GM10847 (cell line): ENCODE results near the gene ALKBH5.

Source experiments
- POLR2A ChIP-seq: IDR thresholded peaks from 2 replicates; pipeline ENCODE4 v1.6.1; 2011; ENCODE audit not compliant: insufficient read length; ENCODE audit errors: extremely low read depth

Gene ALKBH5

GRCh38 chr17:18190628-18191235 lies 7.1 kb downstream of the ALKBH5 start:
- no peak for TF ChIP-seq POLR2A

GRCh38 chr17:18191236-18191667 lies 7.6 kb downstream of the ALKBH5 start:
- TF ChIP-seq POLR2A: no peak

GRCh38 chr17:18191967-18192366 lies 8.3 kb downstream of the ALKBH5 start:
- no peak for TF ChIP-seq POLR2A

GRCh38 chr17:18194394-18194793 lies 10.8 kb downstream of the ALKBH5 start:
- TF ChIP-seq POLR2A: no peak

- no peak for TF ChIP-seq POLR2A
Observed at GRCh38 chr17:18194804-18195203, 11.2 kb downstream of the ALKBH5 start.

- no peak for TF ChIP-seq POLR2A
Observed at GRCh38 chr17:18195246-18195645, 11.6 kb downstream of the ALKBH5 start.

- no peak for TF ChIP-seq POLR2A
Observed at GRCh38 chr17:18197535-18198194, 14.0 kb downstream of the ALKBH5 start.

- TF ChIP-seq POLR2A: no peak
Observed at GRCh38 chr17:18198530-18198929, 14.9 kb downstream of the ALKBH5 start.

- no peak for TF ChIP-seq POLR2A
Observed at GRCh38 chr17:18201108-18201507, 17.5 kb downstream of the ALKBH5 start.

- TF ChIP-seq POLR2A: no peak
Observed at GRCh38 chr17:18203308-18203707, 19.7 kb downstream of the ALKBH5 start.

GRCh38 chr17:18205861-18206260 lies 22.2 kb downstream of the ALKBH5 start:
- TF ChIP-seq POLR2A: no peak

GRCh38 chr17:18206962-18207361 lies 23.3 kb downstream of the ALKBH5 start:
- no peak for TF ChIP-seq POLR2A

- no peak for TF ChIP-seq POLR2A
Observed at GRCh38 chr17:18208092-18208491, 24.5 kb downstream of the ALKBH5 start.

GRCh38 chr17:18213666-18214270 lies 30.1 kb downstream of the ALKBH5 start:
- TF ChIP-seq POLR2A: no peak

- TF ChIP-seq POLR2A: no peak
Observed at GRCh38 chr17:18217412-18218015, 33.9 kb downstream of the ALKBH5 start.
